ENCODE measurements around the gene IL32. TPM values are rescaled to one million over a fixed set of nuclear protein-coding genes. Genes with fewer than 3 reads are reported as not detected.
"Not testable (repeated sequence)": the region's sequence is repeated elsewhere in the genome, so short reads cannot be mapped to it uniquely, and the experiment has no call there.

The IL32 gene
- polyA plus RNA-seq, 2 of the 4 experiments (the other 2 are of a cell fraction), result 8.9 to 20.2 TPM

- POLR2A ChIA-PET, result no interaction called here
Measured at GRCh38 chr16:3054965-3055733, 10.3 kb upstream of the IL32 start.

GRCh38 chr16:3055734-3056115 is 9.7 kb upstream of the IL32 start:
- H3K4me1 ChIP-seq; H3K9me3 ChIP-seq; FAIRE-seq; H3K4me2 ChIP-seq; POLR2A ChIA-PET; H3K4me3 ChIP-seq; H3K27ac ChIP-seq; DNase-seq (ENCODE audit: low read depth in 1 of 2, low spot score in 1 of 2); ATAC-seq: not testable (repeated sequence)
- CTCF ChIA-PET, result interaction anchor here (1.3 to 12.4 kb wide), 4 partner anchors 24 to 74 kb away, joined by 3 to 186 read pairs (median 6); partner anchors contain the start of gene ZNF213
- 82% methylated on average over 7 of the region's 9 CpGs for WGBS (ENCODE audit: missing lambda C conversion rate)

More at GRCh38 chr16:3054965-3055733, 10.3 kb upstream of the IL32 start:
- DNase-seq (ENCODE audit: low read depth in 1 of 2, low spot score in 1 of 2), result no peak
- WGBS (ENCODE audit: missing lambda C conversion rate), result 85% methylated on average over 17 of the region's 17 CpGs
- Histone ChIP-seq H3K4me2 (no peak overlapping the region), H3K9me3 (no peaks in the 10 kb centered on the region), H3K4me1 (peaks cover 10% of the 10 kb centered on the region), H3K4me3 (no peak overlapping the region), H3K27ac (no peak overlapping the region)
- no peak for FAIRE-seq
- TF ChIP-seq EHMT2 (IDR thresholded peaks at IDR 0.05; ENCODE audit: low read depth) (no peak), KDM1A (IDR thresholded peaks at IDR 0.05; ENCODE audit: low read depth) (no peak), ZC3H11A (IDR thresholded peaks at IDR 0.05) (no peak), ESRRA (IDR thresholded peaks at IDR 0.05; ENCODE audit: borderline replicate concordance, low read length) (no peak), ZFP36 (IDR thresholded peaks at IDR 0.05; ENCODE audit: borderline replicate concordance, partially characterized antibody) (no peak), GATA3 (IDR thresholded peaks at IDR 0.05; ENCODE audit: borderline replicate concordance) (no peak), ELK1 (IDR thresholded peaks at IDR 0.05; ENCODE audit: low read depth, low read length) (no peak)
- CTCF ChIA-PET, result interaction anchor here (0.7 to 12.4 kb wide), 4 partner anchors 18 to 74 kb away, joined by 4 to 186 read pairs (median 6); partner anchors contain the start of genes BICDL2 and ZNF213
- no peak for ATAC-seq

GRCh38 chr16:3056336-3057180 is 8.9 kb upstream of the IL32 start:
- Histone ChIP-seq H3K4me3 (no peak overlapping the region), H3K9me3 (no peaks in the 10 kb centered on the region), H3K4me2 (no peak overlapping the region), H3K4me1 (peaks cover 10% of the 10 kb centered on the region), H3K27ac (no peak overlapping the region)
- FAIRE-seq (no peak), DNase-seq (ENCODE audit: low read depth in 1 of 2, low spot score in 1 of 2) (no peak), ATAC-seq (no peak)
- WGBS (ENCODE audit: missing lambda C conversion rate), result 81% methylated on average over 19 of the region's 19 CpGs
- CTCF ChIA-PET, result interaction anchor here (1.3 to 12.4 kb wide), 4 partner anchors 25 to 73 kb away, joined by 3 to 186 read pairs (median 6); partner anchors contain the start of gene ZNF213
- no peak for TF ChIP-seq POLR2AphosphoS2 (conservative IDR thresholded peaks at IDR 0.05; ENCODE audit: low read length)
- no peak for TF ChIP-seq JUNB (IDR thresholded peaks at IDR 0.05)
- no peak for TF ChIP-seq KDM5A (IDR thresholded peaks at IDR 0.05)
- no peak for TF ChIP-seq KDM1A (IDR thresholded peaks at IDR 0.05; ENCODE audit: low read depth)
- TF ChIP-seq EHF (CRISPR knock-in tag; IDR thresholded peaks at IDR 0.05), result no peak
- TF ChIP-seq HOXA7 (CRISPR knock-in tag; IDR thresholded peaks at IDR 0.05), result no peak
- no peak for TF ChIP-seq ZC3H11A (IDR thresholded peaks at IDR 0.05)
- no peak for TF ChIP-seq HOXB5 (CRISPR knock-in tag; IDR thresholded peaks at IDR 0.05)
- TF ChIP-seq RFX5 (IDR thresholded peaks at IDR 0.05), result no peak
- no peak for TF ChIP-seq EP300 (IDR thresholded peaks at IDR 0.05)
- no peak for TF ChIP-seq NPAS2 (CRISPR knock-in tag; IDR thresholded peaks at IDR 0.05; ENCODE audit: borderline replicate concordance)
- no peak for TF ChIP-seq BCL3 (IDR thresholded peaks at IDR 0.05)
- no peak for TF ChIP-seq MYC (IDR thresholded peaks at IDR 0.05; ENCODE audit: borderline replicate concordance, low read length)
- no peak for TF ChIP-seq POLR2A (IDR thresholded peaks at IDR 0.05; ENCODE audit: low read length)
- TF ChIP-seq GATA3 (IDR thresholded peaks at IDR 0.05; ENCODE audit: borderline replicate concordance), result no peak
- no peak for TF ChIP-seq FOXS1 (CRISPR knock-in tag; IDR thresholded peaks at IDR 0.05)
- no peak for TF ChIP-seq BHLHE40 (IDR thresholded peaks at IDR 0.05; ENCODE audit: low read depth, low read length)
- no peak for TF ChIP-seq HMGXB4 (CRISPR knock-in tag; IDR thresholded peaks at IDR 0.05; ENCODE audit: borderline replicate concordance)
- TF ChIP-seq TP53 (CRISPR knock-in tag; IDR thresholded peaks at IDR 0.05), result no peak
- no peak for TF ChIP-seq RAD21 (conservative IDR thresholded peaks at IDR 0.05 in 1 of 2, IDR thresholded peaks at IDR 0.05 in 1 of 2)
- POLR2A ChIA-PET, result no interaction called here

Data from A549 (cell line).